HG03520 (cell line): Measurements from ENCODE around the gene ERC2.

Experiments used
- ATAC-seq: cut with Tn5 transposase; IDR thresholded peaks from one replicate; pipeline ENCODE4 v1.9.1; 2021; ENCODE audit warnings: mild to moderate bottlenecking, moderate library complexity; ENCODE audit not compliant: unreplicated experiment

The ERC2 gene

DNA sequence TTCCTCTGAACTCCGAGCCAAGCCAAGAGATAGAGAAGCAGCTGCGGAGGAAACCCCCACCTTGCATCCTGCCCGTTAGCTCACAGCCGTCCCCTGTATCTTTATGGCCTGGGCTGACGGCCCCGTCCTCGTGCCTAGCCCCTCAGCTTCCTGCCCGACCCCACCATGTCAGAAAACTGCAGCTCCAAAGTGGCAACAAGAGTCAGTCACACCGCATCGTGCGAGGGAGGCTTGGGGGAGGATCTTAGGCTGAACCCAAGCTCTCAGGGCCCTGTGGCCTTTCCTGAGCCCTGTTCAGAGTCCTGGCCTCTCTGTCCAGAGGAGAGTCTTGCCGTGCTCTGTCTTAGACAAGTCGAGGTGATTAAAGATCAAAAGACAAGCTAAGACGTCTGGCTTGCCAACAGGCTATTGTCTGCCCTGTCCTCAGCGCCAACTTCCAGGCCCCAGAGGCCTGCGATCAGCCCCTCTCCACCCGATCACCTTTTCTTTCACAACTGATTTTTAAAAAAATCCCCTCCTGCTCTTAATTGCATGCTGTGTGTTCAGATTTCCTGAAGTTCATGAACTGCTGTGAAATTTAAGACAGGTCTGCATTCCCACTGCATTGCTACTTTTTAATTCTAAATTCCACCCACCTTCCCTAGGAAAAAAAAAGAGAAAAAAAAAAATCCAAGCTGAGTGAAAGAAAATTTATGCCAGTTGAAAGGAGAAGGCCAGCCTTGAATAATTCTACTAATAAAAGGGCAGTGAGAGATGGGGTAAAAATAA lies 891.5 kb downstream of the ERC2 start:
- no peak for ATAC-seq

DNA sequence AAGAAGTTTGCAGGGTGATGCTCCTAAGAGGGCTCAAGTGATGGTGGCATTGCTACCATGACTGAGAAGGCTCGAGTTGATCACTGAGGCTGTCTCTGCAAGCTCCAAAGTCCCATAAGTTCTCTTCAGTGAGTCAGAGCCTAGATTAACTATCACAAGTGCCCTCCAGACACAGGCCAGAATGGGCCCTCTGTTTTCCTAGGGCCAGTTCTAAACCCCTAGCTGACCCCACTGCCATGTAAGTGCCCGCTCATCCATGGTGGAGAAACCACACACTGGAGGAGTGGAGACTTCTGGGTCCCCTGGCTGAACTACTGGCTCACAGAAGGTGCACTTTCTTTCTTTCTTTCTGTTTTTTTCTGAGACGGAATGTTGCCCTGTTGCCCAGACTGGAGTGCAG lies 893.6 kb downstream of the ERC2 start:
- no peak for ATAC-seq

DNA sequence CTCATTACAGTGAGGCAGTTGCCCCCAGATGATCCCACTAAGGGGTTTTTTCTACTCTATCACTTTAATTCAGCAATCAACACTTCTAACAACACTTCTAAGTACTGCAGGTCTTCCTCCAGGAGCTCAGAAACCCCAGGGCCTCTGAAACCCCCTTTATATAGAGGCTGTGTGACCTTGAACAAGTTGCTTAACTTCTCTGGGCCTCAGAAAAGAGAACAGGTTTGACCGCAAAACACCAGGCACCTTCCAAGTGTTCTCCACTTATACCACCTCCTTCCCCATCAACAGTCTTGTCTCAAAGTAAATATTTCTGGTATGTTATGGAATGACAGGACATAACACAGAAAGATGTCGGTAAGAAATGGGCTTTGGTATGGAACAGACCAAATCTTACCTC lies 895.5 kb downstream of the ERC2 start:
- no peak for ATAC-seq

DNA sequence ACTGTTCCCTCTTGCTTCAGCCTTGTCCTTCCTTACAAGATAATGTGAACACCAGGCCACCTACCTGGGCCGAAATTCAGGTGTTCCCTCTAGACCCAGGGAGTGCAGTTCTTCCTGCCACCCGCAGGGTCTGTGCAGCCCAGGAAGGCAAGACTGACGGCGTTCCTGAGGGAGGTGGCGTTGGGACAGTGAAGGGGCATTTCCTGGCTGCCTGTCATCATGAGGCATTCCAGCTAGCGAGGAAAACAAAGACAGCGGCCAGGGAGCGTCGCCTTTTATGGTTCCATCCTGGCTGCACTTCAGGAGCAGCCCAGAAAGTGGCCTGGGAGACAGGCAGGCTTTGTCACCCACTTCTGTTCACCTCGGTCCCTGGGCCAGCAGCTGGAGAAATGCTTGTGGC lies 896.4 kb downstream of the ERC2 start:
- ATAC-seq, result no peak

GRCh38 chr3:55571216-55571813 lies 897.0 kb downstream of the ERC2 start:
- ATAC-seq, result no peak

DNA sequence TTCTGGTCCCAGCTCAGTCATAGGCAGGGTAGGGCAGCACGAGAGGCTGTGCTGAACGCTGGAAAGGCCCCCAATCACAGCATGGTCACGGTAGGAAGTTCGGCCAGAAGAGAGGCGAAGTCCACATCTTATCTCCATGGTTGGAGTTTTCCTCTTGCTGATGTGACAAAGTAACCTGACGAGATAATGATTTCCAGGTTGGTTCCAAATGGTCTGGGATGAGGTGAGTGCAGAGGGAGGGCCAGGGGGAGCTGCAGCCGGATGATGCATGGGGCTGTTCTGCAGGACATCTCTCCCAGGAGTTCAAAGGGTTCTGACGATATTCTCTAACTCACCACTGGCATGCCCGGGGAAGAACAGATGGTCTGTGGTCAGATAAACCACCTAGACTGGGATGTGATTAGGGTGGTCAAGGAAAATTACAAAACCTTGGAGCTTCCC lies 898.0 kb downstream of the ERC2 start:
- ATAC-seq, result no peak

DNA sequence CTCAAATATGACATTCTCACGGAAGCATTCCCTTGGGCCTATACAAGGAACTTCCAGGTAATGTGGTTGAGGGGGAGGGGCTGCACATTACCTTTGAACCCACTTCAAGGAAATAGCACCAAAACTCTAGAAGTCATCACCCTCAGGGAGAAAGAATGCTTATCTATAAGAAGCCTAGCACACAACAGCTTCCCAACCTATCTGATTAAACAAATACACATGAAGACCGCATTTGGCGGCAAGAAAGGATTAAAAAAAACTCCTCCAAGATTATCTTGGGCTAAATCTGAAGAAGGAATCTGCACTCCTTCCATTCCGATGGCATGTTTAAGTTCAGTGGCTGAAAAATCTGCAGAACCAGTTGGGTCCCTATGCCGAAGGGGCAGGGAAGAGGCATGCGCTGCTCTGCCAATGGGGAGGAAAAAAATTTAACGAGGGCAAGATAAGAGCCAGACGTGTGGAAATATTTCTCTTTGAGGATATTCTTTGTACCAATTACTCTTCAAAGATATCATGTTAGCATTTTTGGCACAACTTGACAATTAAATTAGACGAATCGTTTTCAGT lies 899.2 kb downstream of the ERC2 start:
- no peak for ATAC-seq

- ATAC-seq, result no peak
Observed at GRCh38 chr3:55567615-55568014, 900.7 kb downstream of the ERC2 start.

- ATAC-seq, result no peak
Observed at GRCh38 chr3:55567121-55567520, 901.1 kb downstream of the ERC2 start.

- no peak for ATAC-seq
Observed at GRCh38 chr3:55565521-55565920, 902.7 kb downstream of the ERC2 start.

DNA sequence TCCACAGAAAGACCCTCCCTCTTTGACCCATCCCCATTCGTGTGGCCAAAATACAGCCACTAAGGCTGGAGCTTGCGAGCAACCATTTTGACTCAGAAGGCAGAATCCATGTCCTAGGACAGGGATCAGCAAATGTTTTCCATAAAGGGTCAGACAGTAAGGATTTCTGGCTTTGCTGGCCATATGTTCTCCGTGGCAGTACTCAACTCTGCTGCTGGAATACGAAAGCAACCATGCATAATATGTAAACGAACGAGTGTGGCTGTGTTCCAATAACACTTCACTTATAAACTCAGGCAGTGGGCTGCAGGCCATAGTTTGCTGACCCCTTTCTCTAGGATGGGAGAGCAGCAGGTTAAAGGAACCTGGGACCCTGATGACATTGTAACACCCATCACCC lies 903.5 kb downstream of the ERC2 start:
- ATAC-seq, result no peak

DNA sequence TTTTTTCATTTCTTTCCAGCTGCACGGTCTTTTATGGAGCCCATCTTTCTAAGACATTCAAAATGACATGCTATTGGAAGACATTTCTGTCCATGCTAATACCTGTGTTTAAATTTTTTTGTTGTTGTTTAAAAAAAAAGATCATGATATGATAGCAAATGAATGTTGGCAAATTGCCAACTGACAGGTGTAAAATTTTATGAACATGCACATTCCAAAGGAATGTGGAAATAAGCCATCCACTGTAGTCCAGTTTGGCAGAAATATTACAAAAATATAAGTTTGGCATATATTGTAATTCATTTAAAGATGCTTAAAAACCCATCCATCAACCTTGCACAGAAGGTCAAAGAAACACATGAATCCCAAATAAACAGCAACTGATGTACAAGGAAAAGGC lies 905.6 kb downstream of the ERC2 start:
- no peak for ATAC-seq

DNA sequence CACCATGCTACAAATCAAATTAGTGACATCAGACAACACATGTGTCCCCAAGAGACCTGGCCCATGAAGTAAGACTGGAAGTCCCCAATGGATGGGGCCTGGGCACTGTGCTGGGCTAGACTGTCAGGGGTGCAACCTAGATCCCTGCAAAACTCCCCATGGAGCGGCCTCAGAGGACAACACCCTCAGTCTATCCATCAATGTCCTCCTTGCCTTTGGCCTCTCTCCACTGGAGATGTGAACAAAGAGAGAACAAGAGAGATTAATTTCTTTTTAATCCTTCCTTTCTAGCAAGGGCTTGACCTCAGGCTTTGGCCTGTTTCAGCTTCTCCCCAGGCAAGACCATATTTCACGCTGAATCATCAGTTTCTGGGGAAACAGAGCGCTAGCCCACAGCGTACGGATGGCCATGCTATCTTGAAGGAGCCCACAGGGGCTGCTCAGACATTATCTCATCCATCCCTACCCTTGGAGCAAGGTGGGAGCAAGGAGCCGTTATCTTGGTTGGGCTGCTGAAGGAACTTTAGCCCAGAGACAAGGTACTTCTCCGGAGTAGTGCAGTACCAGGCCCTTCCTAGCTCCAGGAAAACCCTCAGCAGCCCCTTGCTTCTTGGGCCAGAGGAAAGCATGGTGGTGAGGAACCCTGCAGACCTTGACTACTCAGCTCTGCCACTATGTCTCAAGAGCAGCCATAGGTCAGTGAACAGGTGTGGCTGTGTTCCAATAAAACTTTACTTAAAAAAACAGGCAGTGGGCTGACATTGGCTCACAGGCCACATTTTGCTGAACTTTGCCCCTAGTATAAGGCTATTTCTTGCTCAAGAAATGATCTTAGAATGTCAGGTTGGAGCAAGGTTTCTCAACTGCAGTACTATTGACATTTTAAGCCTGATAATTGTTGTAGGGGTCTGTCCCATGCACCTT lies 908.5 kb downstream of the ERC2 start:
- no peak for ATAC-seq

- no peak for ATAC-seq
Observed at GRCh38 chr3:55558316-55558715, 910.0 kb downstream of the ERC2 start.

GRCh38 chr3:55557549-55557948 lies 910.7 kb downstream of the ERC2 start:
- no peak for ATAC-seq

DNA sequence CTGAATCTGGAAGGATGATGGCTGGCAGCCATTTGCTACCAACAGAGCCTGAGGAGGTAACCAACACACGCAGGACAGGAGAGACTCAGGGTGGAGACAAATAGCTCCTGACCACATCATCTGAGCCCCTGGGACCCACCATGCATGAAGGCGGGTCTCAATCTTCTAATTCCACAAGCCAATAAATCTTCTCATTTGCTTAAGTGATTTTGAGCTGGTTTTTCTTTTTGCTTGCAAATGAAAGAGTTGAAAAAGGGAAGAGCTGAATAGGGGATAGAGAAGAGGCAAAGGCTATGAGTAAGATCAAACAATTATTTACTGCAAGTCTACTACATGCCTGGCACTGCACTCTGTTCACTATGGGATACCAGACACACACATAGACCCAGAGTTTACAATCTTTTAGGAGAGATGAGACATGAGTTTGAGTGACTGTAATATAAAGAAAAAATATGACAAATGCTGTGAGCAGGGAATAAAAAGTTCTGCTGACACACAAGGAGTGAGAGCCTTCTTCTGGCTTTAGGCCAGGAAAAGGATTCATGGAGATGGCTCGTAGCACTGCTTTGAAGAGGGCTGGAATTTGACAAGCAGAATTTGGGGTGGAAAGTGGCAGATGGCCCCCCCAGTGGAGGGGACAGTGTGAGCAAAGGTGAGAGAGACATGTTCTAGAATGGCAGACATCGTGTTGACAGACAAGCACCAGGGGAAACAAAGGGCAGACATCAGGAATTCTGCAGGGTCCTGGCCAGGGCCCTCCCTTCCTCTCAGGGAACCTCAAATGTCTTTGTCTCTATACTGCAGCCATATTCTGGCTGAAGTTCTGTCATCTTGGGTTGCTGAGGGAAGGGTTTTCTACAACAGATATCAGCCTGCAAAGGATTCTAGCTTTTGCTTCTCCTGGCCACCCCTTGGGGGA lies 911.4 kb downstream of the ERC2 start:
- no peak for ATAC-seq

DNA sequence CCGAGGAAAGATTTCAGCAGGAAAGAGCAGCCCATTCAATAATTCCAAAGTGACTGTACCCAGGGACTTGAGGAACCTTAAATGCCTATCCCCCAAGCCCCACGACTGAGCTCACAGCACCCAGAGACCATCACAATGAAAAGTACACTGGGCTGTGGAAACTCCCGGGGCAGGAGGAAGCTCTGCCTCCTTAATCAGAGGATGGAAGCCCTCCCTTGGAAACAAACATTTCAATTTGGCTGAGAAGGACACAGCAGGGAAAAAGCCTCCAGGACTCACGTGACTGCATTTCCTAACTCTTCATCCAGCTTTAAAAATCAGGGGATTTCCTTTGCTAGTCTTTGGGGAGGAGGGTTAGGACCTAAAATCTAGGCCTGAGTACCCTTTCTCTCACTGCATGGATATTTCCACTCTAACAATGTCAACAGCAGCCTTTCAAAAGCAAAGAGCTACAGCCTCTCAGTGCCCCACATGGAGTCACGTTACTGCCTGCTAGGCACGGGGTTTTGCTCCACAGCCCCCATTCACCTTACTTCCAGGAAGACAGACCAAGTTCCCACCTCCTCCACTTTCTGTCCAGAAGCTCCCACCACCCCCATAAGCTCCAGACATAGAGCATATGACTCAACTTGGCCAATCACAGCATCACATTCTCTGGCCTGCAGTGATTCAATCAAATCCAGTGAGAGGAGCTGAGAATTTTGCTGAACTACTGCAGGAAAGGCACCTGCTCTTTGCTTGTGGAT lies 912.2 kb downstream of the ERC2 start:
- ATAC-seq, result no peak

DNA sequence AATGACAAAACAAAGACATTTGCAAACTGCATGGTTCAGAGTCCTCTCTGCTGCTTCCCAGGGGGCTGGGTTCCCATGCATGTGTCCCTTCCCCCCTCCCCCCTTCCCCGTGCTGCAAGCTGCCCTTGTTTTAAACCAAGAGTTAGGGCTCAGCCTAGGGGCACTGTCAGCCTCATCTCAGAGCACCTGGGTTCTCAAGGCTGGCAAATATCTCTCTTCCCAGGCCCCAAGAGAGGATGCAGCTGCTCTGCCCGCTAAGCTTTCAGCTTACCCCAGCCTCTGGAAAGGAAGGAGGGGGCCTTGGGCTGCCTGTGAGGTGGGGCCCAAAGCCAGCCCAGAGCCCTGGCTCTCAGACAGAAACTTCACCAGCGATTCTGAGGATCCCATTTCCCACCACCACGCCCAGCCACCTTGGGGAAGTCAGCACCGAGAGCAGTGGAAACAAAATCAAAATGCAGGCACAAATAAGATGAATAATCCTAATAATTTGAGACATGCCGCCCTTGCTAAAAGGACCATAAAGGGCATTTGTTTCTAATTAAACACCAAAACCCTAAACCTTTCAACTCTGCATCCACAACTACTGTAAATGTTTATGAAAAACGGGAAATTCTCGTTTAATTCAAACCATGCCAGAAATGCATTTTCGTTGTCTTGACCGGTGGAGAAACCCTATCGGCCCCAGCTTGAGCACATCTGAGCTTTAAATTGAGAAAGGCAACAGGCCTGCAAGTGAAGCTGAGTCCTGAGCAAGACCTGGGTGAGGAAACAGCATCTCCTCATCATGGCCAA lies 913.4 kb downstream of the ERC2 start:
- ATAC-seq, result no peak

DNA sequence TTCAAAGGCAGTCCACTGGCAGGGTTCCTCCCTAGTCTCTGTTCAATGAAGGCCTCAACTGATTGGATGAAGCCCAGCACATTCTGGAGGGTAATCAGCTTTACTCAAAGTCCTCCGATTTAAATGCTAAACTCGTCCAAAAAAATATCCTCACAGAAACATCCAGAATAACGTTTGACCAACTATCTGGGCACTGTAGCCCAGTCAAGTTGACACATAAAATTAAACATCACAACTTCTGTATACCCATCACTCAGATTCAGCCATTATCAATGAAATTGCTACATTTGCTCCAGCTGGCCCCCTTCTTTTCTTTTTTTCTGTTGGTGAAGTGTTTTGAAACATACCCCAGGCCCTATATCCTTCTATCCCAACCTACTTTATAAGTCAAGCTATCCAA lies 916.6 kb downstream of the ERC2 start:
- no peak for ATAC-seq
